Measurements from ENCODE around the gene RTN4IP1. TPM values are rescaled to one million over a fixed set of nuclear protein-coding genes. Genes with fewer than 3 reads are reported as not detected.

The RTN4IP1 gene
- polyA plus RNA-seq, 3 donors from 2014 or later, result 1.7 to 6.0 (median 5.0) TPM

DNA sequence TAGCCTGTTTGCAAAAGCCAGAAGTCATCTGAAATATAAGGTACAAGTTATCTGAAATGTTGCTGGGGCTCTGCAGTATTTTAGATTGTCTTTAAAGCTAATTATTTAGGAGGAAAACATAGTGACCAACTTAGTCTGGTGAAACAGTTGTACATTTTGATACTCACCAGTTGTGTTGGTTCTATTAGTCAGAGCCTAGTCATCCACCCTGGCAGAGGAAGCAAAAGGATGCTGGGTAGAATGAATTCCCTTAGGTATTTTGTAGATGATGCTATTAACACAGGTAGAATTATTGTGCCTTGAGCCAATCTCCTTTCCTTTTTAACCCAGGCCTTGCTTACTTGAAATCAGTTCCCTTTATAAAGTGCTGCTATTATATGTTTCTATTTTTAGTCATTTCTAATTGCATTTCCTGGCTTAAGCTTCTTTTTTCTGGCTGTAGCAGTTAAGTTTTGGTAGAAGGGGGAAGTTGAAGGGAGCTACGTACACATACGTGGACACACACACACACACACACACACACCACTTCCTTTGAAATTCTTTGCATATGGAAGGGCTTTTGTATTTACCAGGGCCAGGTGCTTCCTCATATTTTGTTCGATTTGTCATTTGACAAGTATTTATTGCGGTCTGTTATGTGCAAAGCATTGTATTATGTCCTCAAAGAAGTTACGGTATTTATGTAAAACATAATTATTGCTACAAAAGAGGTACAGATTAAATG lies 82.4 kb downstream of the RTN4IP1 start:
- Mint-ChIP-seq H3K4me3 (no peak overlapping the region), H3K9me3 (no peaks in the 10 kb centered on the region), H3K4me1 (peaks cover 0 to 6% of the 10 kb centered on the region in 2 donors), H3K27me3 (ENCODE audit: low read depth in 3 of 3) (peaks cover 0 to 2% (median 0%) of the 10 kb centered on the region in 3 donors), H3K36me3 (peaks cover 31 to 46% (median 37%) of the 10 kb centered on the region in 3 donors), H3K27ac (peak overlapping the region in 4 of 6 donors; percentile 18 to 80 (median 65))
- DNase-seq, result no peak

DNA sequence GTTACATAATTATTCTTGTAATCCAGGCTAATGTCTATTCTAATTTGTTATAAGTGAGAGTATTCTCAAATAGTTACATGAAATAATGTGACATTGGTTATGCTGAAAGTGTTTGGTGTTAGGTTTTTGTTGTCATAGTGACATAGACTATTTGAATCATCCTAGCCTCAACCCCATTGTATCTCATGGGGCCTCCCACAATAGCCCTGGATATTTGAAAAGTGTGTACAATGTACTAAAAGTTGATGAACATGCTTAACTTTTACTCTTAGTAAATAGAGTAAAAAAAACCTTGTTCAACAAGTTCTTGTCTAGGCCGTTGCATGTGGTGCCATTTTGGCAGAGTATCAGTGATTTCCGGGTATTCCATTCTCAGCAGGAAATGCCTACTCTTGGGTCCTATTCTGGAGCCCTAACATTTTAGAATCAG lies 83.0 kb downstream of the RTN4IP1 start:
- Mint-ChIP-seq H3K9me3 (no peaks in the 10 kb centered on the region), H3K27ac (peak overlapping the region in 2 of 6 donors; percentile 20 to 69), H3K36me3 (peaks cover 29 to 42% (median 31%) of the 10 kb centered on the region in 3 donors), H3K27me3 (ENCODE audit: low read depth in 3 of 3) (peaks cover 0 to 2% (median 0%) of the 10 kb centered on the region in 3 donors), H3K4me1 (peaks cover 0 to 6% of the 10 kb centered on the region in 2 donors), H3K4me3 (no peak overlapping the region)
- no peak for DNase-seq

DNA sequence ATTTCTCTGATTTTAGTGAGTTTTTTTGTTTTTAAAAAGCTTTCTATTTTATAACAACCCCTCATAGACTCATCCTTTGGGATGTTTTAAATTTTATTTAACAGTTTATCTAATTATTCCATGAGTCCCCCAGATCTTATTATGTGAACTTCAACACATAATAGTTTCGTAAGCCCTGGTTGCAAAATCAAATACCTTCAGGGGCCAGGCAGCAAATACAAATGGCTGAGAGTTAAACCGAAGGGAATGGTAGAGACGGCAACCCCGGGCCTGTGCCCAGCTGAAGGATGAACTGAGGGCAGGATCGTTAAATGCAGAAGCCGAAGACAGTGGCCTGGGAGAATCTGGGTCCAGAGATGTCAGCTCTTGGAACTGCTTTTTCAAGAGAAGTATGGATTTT lies 88.4 kb downstream of the RTN4IP1 start:
- Mint-ChIP-seq H3K4me3 (no peak overlapping the region), H3K4me1 (peaks cover 22 to 28% of the 10 kb centered on the region in 2 donors), H3K36me3 (peaks cover 26 to 30% (median 29%) of the 10 kb centered on the region in 3 donors), H3K9me3 (no peaks in the 10 kb centered on the region), H3K27me3 (ENCODE audit: low read depth in 3 of 3) (peaks cover 0 to 2% (median 2%) of the 10 kb centered on the region in 3 donors), H3K27ac (no peak overlapping the region)
- no peak for DNase-seq

DNA sequence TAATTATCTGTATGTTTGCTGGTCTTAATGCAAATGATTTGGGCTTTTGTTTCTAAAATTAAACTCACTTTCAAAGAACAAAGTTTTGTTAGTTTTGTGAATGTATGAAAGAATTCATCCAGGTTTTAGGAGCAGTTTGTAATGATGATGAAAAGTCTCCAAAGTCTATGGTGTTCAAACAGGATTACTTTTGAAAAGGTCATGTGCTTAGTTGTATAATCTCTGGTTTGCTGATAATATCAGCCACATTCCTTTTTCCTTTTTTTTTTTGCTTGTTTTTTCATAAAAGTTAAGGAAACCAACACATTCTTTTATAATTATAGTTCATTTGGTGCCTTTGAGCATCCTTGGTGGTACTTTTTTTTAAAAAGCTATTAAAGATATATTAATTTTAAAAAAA lies 88.9 kb downstream of the RTN4IP1 start:
- Mint-ChIP-seq H3K4me3 (no peak overlapping the region), H3K36me3 (peaks cover 26 to 29% (median 29%) of the 10 kb centered on the region in 3 donors), H3K27ac (no peak overlapping the region)

DNA sequence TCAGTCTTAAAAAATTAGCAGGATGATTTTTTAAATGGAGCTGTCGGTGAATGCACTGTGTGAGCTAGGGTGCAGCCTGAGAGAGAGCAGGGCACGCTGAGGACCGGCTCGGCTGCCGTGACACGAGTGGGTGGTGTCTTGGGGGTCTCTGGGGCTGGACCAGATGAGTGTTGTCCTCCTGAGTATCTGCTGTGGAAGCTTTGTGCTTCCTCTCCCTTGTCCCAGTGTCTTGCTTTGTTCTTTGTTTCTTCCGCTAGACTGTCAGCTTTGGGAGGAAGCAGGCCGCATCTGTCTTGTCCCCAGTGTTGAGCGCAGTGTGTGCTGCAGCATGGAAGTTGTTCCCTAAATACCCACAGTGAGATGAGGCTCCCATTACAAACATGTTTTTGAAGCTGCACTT lies 89.4 kb downstream of the RTN4IP1 start:
- H3K36me3 Mint-ChIP-seq, result peaks cover 22 to 25% (median 24%) of the 10 kb centered on the region in 3 donors
- H3K27ac Mint-ChIP-seq, result peak overlapping the region in 2 of 6 donors; percentile 13 to 41
- peaks cover 0 to 2% (median 2%) of the 10 kb centered on the region in 3 donors for H3K27me3 Mint-ChIP-seq (ENCODE audit: low read depth in 3 of 3)
- no peaks in the 10 kb centered on the region for H3K9me3 Mint-ChIP-seq
- H3K4me3 Mint-ChIP-seq, result no peak overlapping the region
- H3K4me1 Mint-ChIP-seq, result peaks cover 23 to 34% of the 10 kb centered on the region in 2 donors
- no peak for DNase-seq

More for the DNA sequence above, 88.9 kb downstream of the RTN4IP1 start:
- H3K4me1 Mint-ChIP-seq, result peaks cover 22 to 29% of the 10 kb centered on the region in 2 donors
- peaks cover 0 to 2% (median 2%) of the 10 kb centered on the region in 3 donors for H3K27me3 Mint-ChIP-seq (ENCODE audit: low read depth in 3 of 3)
- DNase-seq, result no peak
- H3K9me3 Mint-ChIP-seq, result no peaks in the 10 kb centered on the region

DNA sequence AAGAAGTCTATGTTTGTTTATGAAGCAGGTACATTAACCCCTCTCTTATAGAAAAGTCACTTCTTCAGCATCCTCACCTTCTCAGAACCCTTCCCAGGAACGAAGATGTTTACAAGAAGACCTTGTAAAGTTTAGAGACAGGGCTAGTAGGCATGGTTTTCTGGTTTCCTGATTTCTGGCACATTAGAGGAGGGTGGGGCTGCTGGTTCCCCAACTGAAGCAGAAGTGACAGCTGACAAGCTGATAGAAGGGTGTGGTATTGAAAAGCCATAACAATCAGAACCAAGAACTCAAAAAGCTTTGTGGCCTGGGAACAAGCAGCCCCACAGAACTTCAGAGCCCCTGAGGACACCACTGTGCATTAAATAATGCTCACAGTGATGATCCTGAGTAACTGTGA lies 91.2 kb downstream of the RTN4IP1 start:
- no peak for DNase-seq
- peak overlapping the region; percentile 34 to 75 (median 46) for H3K27ac Mint-ChIP-seq
- peaks cover 11 to 15% (median 15%) of the 10 kb centered on the region in 3 donors for H3K36me3 Mint-ChIP-seq
- no peaks in the 10 kb centered on the region for H3K9me3 Mint-ChIP-seq
- peaks cover 0 to 3% (median 2%) of the 10 kb centered on the region in 3 donors for H3K27me3 Mint-ChIP-seq (ENCODE audit: low read depth in 3 of 3)
- H3K4me1 Mint-ChIP-seq, result peaks cover 39 to 50% of the 10 kb centered on the region in 2 donors
- H3K4me3 Mint-ChIP-seq, result no peak overlapping the region

DNA sequence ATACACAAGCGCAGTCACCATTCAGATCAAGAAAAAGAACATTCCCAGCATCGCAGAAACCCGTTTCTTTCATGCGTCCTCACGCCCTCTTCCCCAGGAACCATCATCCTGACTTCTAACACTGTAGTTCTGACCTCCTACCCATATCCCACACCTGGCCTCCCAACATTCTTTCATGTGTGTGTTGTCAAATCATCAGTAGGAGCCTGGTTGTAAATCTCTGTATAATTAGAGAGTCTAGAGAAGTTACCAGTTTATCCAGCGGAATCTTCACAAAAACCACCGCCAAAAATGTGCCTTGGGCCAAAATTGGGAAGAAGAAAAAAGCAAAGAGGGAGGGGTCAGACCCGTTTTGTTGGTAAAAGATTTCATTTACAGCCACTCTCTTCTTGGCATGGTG lies 91.6 kb downstream of the RTN4IP1 start:
- H3K36me3 Mint-ChIP-seq, result peaks cover 10 to 18% (median 14%) of the 10 kb centered on the region in 3 donors

DNA sequence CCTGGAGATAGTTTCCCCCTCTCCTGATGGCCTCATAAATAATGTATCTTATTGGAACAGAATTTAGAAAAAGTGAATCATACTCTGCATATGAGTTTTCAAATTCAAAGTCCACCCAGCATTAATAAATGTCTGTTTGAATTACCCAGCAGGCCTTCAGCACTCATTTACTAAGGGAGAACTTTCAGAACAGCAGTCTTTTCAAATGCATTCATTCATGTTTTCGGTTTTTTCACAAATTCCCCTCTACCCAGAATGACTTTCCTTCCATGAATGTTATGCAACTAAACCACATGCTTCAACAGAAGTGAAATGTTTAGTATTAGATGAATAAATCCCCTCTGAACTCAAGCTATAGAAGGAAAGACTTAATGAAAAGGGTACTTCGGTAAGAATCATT lies 92.4 kb downstream of the RTN4IP1 start:
- no peak for DNase-seq
- Mint-ChIP-seq H3K36me3 (peaks cover 11 to 21% (median 14%) of the 10 kb centered on the region in 3 donors), H3K4me3 (peak overlapping the region in 1 of 5 donors; percentile 5), H3K9me3 (no peaks in the 10 kb centered on the region), H3K4me1 (peaks cover 40 to 57% of the 10 kb centered on the region in 2 donors), H3K27me3 (ENCODE audit: low read depth in 3 of 3) (peaks cover 0 to 4% (median 2%) of the 10 kb centered on the region in 3 donors), H3K27ac (peak overlapping the region in 4 of 6 donors; percentile 47 to 75 (median 54))

More for the DNA sequence above, 91.6 kb downstream of the RTN4IP1 start:
- peak overlapping the region in 1 of 5 donors; percentile 3 for H3K4me3 Mint-ChIP-seq
- DNase-seq, result no peak
- peak overlapping the region in 5 of 6 donors; percentile 41 to 75 (median 46) for H3K27ac Mint-ChIP-seq
- H3K27me3 Mint-ChIP-seq (ENCODE audit: low read depth in 3 of 3), result peaks cover 0 to 4% (median 2%) of the 10 kb centered on the region in 3 donors
- no peaks in the 10 kb centered on the region for H3K9me3 Mint-ChIP-seq
- peaks cover 40 to 54% of the 10 kb centered on the region in 2 donors for H3K4me1 Mint-ChIP-seq

DNA sequence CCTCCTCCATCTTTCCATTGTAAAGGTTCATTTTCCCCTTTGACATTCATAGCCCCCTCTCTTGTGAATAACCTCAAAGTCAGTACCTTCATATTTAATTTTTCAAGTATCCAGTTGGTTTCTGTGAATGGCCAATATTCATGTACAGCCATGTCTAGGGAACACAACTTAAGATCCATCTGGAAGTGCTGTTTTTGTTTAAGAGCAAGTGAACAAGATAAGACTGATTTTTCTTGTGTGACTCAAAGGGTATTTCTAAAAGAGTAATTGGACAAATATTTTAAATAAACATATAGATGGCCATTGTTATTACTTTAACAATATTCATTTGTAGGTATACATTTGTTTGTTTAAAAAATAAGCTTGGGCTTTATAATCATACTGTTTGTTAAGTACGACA lies 92.9 kb downstream of the RTN4IP1 start:
- no peak for DNase-seq
- H3K36me3 Mint-ChIP-seq, result peaks cover 16 to 22% (median 16%) of the 10 kb centered on the region in 3 donors
- H3K9me3 Mint-ChIP-seq, result no peaks in the 10 kb centered on the region
- peak overlapping the region in 2 of 6 donors; percentile 5 to 43 for H3K27ac Mint-ChIP-seq
- H3K4me1 Mint-ChIP-seq, result peaks cover 40 to 57% of the 10 kb centered on the region in 2 donors
- H3K4me3 Mint-ChIP-seq, result no peak overlapping the region
- peaks cover 0 to 4% (median 2%) of the 10 kb centered on the region in 3 donors for H3K27me3 Mint-ChIP-seq (ENCODE audit: low read depth in 3 of 3)

DNA sequence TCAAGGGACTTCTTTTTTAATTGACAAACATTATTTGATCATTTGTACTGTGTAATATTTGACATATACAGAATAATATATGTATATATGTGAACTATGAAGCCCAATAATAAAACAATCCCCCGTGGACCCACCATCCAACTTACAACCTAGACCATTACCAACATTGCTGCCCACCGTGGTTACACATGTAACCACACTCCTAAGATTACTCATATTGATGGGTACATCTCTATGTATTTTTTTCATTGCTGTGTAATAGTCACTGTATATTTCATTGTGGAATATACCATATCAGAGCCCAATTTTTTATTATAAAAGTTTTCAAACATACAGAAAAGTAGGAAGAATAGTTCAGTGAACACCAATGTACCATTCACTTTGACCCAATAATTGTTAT lies 94.3 kb downstream of the RTN4IP1 start:
- Mint-ChIP-seq H3K27me3 (ENCODE audit: low read depth in 3 of 3) (peaks cover 0 to 3% (median under 1%) of the 10 kb centered on the region in 3 donors), H3K36me3 (peaks cover 19 to 28% (median 21%) of the 10 kb centered on the region in 3 donors), H3K27ac (peak overlapping the region in 5 of 6 donors; percentile 47 to 87 (median 63)), H3K4me1 (peaks cover 40 to 57% of the 10 kb centered on the region in 2 donors), H3K4me3 (no peak overlapping the region), H3K9me3 (no peaks in the 10 kb centered on the region)
- DNase-seq, result no peak

DNA sequence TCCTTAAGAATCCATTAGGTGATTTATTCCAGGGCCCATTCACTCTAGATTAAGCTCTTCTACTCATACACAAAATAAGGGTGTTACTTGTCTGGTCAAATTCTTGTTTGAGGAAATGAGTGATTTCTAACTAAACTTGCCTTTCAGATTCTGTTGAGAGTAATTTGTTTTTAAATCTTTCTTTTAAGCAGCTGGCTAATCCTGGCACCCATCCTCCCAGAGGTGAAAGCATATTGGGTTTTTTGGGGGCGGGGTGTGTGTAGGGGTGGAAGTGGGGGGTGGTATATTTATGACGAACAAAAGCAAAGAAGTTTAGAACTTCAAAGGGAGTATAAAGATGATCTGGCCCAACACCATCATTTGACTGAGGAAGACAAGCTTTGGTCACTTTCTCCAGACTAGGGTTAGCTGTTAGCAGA lies 94.7 kb downstream of the RTN4IP1 start:
- DNase-seq, result peak in 1 of 3 donors; percentile 41
- peaks cover 18 to 33% (median 25%) of the 10 kb centered on the region in 3 donors for H3K36me3 Mint-ChIP-seq
- H3K27me3 Mint-ChIP-seq (ENCODE audit: low read depth in 3 of 3), result peaks cover 0 to 3% (median 0%) of the 10 kb centered on the region in 3 donors
- peak overlapping the region; percentile 36 to 87 (median 61) for H3K27ac Mint-ChIP-seq
- H3K9me3 Mint-ChIP-seq, result no peaks in the 10 kb centered on the region
- H3K4me3 Mint-ChIP-seq, result no peak overlapping the region
- peaks cover 40 to 57% of the 10 kb centered on the region in 2 donors for H3K4me1 Mint-ChIP-seq

DNA sequence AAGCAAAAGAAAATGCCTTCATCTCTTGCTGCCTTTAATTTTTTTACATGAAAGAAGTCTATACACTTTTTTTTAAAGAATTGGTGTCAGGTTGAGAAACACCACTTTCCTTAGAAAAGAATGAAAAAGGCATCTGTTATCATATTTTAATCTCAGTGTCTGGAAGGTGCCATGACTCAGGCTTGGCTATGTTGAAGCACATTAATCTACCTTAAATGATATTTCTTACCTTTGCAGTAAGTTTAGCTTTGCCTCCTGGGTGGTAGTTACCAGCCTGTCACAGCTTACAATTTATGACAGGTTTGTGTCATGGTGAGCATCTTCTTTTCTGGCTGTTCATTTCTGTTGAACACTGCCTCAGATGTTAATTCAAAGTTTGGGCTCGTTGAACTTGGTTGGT lies 95.3 kb downstream of the RTN4IP1 start:
- Mint-ChIP-seq H3K27me3 (ENCODE audit: low read depth in 3 of 3) (peaks cover 0 to 3% (median 0%) of the 10 kb centered on the region in 3 donors), H3K4me3 (no peak overlapping the region), H3K36me3 (peaks cover 18 to 38% (median 31%) of the 10 kb centered on the region in 3 donors), H3K27ac (peak overlapping the region; percentile 1 to 87 (median 42)), H3K4me1 (peaks cover 37 to 51% of the 10 kb centered on the region in 2 donors), H3K9me3 (no peaks in the 10 kb centered on the region)
- DNase-seq, result no peak

DNA sequence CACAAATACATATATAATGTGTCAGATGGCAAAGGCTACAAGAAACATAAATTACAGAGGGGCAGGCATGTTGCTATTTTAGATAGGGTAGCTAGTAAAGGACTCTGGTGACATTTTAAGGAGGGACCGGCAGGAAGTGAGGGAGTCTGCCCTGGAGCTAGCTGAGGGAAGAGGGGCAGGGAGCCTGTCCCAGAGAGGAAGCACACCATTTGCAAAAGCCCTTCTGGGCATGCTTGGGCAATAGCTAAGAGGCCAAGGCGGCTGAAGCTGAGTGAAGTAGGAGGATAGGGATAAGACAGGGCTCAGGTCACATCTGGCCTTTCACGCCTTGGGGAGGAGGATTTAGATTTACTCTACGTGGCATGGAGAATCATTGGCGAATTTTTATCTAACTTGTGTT lies 96.2 kb downstream of the RTN4IP1 start:
- Mint-ChIP-seq H3K36me3 (peaks cover 18 to 42% (median 35%) of the 10 kb centered on the region in 3 donors), H3K9me3 (no peaks in the 10 kb centered on the region), H3K27ac (peak overlapping the region in 3 of 6 donors; percentile 4 to 85 (median 75)), H3K4me1 (peaks cover 29 to 42% of the 10 kb centered on the region in 2 donors), H3K27me3 (ENCODE audit: low read depth in 3 of 3) (peaks cover 0 to 3% (median 0%) of the 10 kb centered on the region in 3 donors), H3K4me3 (no peak overlapping the region)
- no peak for DNase-seq

DNA sequence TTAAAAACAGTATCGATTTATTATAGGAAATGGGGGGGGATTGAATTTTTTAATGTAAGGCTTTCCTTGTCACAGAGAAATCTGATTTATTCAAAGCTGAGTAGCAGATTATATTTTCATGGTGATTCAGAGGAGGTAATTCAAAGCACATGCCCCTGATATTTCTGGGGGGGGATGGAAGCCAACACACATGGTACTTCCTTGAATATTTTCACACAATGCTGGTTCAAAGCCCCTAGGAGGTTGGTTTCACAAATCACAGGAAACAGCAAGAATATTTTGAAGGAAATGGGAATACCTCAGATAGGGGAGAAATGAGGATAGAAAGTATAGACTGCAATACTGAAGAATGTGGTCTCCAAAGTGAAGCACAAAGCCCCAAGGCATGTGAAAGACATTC lies 98.8 kb downstream of the RTN4IP1 start:
- Mint-ChIP-seq H3K27ac (no peak overlapping the region), H3K36me3 (peaks cover 21 to 32% (median 29%) of the 10 kb centered on the region in 3 donors), H3K9me3 (no peaks in the 10 kb centered on the region), H3K27me3 (ENCODE audit: low read depth in 3 of 3) (peaks cover 0 to 3% (median 0%) of the 10 kb centered on the region in 3 donors), H3K4me1 (peaks cover 27 to 37% of the 10 kb centered on the region in 2 donors), H3K4me3 (no peak overlapping the region)
- no peak for DNase-seq
